GM19467 (cell line): ENCODE measurements around the gene MAGI1.
"Not testable (repeated sequence)": the region's sequence is repeated elsewhere in the genome, so short reads cannot be mapped to it uniquely, and the experiment has no call there.

ENCODE experiments used
- ATAC-seq: cut with Tn5 transposase; IDR thresholded peaks from one replicate; pipeline ENCODE4 v1.9.1; 2021; ENCODE audit warnings: mild to moderate bottlenecking, moderate library complexity; ENCODE audit not compliant: unreplicated experiment

Gene MAGI1

DNA sequence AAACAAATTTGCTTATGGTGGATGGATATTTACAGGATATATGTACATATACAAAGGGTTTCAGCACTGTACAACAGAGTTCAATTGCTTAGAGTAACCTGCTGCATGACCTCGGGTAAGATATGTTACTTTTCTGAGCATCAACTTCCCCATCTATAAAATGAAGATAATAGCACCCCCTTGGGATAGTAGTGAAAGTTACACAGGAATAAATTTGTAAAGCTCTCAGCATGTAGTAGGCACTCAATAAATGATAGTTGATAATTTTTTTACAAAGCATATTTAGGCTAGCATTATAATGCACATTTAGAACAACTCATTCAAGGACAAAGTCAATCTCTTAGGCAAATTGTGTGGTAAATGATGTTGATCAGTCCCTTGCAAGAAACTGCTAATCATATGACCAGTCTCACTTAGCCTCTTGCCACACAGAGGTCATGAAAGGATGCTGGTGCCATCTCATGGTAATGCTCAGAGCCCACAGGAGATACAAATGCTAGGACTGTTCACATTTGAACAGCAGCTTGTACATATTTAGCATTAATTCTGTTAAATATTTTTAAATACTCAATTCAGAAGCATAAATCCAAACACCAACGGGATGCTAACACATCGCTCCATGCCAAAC lies 123.9 kb downstream of the MAGI1 start:
- no peak for ATAC-seq

DNA sequence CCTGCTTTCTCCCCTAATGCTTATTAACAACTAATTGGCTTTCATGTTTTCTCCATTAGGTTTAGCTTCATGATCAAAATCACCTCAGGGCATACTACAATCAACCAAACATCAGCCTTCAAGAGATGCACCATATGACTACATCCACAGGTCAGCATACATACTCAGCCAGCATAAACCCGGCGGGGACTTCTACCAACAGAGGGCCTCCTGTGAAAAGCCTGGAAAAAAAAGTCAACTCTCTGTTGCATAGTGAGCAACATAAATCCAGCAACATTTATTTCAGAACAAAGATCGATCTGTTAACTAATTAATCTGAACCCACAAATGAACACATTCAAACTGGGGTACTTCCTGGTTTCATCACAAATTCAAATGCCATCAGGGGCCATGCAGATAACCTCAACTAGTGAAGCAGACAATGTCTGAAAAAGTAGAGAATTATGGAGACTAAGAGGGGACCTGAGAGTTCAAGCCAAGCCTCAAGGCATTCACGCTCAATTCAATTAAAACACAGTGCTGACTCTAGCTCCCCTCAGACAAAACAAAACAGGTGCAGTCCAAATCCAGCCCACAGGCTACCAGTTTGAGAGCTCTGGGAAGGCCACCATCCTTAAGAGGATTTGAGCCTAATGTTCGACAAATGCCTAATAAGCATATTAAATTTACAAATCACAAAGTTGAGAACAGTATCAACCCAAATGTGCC lies 124.5 kb downstream of the MAGI1 start:
- ATAC-seq = no peak

DNA sequence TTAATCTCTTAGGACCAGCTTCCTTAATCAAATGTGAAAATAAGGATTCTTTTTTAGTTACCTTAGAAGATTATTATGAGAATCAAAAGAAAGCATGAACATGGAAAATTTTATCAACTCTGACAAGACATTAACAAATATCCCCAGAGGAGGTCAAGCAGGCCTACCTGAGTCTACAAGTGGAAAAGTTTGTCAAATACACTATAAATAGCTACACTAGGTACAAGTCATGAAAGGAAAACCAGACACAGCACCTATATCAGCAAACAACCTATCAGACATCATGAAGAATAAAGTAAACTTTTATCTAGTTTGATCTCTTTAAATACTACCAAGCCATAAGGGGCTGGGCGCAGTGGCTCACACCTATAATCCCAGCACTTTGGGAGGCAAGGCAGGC lies 126.1 kb downstream of the MAGI1 start:
- no peak for ATAC-seq

DNA sequence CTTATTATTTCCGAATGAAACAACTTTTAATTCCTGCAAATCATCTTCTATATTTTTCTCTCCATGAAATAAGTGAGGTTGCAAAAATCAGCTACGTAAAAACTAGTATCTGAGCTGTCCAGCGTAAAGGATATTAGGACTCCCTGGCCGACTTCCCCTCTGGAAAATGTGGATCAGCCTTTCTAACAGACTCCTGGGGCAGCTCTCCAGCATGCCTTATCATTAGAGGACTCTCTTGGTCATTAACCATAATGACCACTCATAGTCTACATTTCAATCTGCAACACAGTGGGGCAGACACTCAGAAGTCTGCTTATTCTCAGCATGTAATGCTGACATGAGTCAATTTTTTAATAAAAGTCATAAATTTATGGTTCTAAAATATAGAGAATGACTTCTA lies 130.1 kb downstream of the MAGI1 start:
- no peak for ATAC-seq

DNA sequence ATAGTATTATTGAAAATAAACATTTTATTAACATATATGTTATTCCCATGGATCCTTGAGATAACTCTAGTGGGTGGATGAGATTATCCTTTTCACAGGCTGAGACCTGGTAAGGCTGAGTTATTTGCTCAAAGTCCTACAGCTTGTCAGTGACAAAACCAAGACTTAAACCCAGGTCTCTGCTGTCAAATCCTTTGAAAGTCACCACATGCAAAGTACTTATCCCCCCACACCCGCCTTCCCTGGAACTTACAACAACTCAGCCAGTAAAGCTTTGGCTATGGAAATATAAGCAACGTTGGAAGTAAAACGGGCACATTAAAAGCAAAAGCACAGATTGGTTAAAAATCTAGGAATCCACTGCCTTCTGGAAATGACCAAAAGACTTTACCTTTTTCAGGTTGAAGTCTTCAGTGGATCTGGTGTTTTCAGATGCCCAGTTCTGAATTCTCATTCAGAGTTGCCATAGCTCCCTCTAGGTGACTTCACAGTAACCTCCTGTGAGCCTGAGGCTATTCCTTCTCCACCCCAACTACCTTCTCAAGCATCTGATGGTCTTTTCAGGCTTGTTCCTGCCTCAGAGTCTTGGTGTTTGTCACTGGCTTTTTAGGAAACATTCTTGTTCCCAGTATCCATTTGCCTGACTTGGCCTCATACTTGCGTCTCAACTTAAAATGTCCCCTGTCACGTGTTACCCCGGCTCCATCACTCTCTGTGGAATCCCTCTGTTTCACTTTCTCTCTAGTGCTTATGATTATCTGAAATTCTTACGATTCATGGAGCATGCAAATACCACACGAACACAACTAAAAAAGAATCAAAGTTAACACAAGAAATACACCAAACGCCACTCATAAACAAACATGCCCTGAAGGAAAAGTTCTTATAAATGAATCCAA lies 131.2 kb downstream of the MAGI1 start:
- no peak for ATAC-seq

DNA sequence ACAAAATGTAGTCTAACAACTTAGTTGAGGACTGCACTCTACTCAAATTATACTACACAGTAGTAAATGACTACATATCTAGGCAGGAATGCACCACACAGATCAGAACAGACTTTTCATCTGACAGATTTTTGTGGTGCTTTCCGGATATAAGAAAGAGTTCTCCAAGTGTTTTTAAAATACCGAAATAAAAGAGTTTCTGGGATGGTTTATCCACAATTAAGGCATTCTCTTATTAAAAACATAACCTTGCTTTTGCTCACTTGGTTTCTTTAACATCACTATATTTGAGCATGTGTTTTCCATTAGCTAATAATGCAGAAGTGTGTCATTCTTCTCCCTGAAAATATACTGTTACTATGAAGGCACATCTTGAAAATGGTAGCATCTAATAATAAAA lies 132.9 kb downstream of the MAGI1 start:
- no peak for ATAC-seq

DNA sequence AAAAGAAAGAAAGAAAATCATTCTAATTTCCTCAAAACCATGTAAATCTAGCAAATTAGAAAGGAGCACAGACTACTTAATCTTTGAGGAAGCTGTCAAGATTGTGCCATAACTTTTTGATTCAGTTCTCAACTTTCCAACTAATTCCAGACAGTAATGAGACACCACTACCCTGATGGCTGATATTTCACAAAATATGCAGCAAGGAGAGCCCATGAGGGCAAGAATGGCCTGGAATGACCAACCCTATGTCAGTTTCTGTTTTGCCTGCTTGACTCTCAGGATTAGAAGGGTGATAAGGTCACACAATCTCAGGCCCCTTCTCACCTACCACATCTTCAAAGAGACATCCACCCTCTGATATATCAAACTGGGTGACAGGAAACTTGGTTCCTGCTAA lies 134.7 kb downstream of the MAGI1 start:
- no peak for ATAC-seq

DNA sequence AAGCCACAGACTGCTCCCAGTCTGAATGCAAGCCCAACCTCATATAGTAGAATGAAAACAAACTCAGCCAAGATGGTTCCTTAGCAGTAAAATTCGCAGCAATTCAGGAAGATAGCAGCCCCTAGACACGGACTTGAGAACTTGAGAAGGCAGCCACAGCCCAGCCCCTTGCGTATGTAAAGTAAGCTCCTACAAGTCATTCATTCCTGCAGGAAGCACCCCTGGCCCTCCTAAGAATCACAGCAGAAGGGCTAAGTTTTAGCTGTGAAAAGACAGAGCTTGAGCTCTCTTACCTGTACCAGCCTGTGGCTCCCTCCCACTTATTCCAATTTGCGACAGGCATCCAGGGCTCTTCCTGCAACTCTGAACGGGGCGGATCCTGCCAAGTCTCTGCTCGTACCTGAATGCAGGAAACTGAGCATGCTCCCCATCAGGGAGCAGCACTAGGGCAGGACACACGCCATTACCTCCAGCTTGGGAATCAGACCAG lies 136.4 kb downstream of the MAGI1 start:
- no peak for ATAC-seq

DNA sequence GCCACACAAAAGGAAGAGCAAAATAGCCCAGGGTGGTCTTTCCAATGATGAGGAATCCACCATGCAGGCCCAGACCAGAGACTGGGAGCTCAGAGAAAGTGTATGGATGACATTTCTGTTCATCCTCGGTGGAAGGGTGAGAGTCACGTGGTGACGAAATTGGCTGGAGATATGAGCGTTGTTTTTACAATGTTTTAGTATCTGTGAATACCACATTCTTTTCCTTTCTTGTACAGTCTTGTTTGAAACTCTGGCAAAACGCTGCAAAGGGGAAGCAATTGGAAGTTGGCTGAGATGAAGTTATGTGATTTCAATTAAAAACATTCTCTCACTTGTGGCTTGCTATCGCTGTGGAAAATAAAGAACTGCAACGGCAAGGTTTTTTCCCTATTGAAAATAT lies 137.5 kb downstream of the MAGI1 start:
- no peak for ATAC-seq

DNA sequence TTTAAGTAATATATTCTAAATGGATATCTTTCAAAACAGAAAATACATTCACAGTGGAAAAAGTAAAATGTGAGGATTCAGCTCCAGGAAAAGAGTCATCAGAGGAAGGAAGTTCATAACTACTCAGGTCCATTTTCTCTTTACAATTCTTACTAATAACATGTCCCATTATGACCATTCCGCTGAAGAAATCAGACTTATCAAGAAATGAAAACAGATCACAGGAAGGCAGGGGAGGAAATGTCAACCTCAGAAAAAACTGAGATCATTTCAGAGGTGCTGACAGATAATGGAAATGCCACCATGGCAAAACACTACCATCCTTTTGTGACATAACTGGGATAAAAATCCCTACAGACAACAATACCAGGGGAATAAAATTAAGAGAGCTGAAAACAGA lies 139.5 kb downstream of the MAGI1 start:
- no peak for ATAC-seq

DNA sequence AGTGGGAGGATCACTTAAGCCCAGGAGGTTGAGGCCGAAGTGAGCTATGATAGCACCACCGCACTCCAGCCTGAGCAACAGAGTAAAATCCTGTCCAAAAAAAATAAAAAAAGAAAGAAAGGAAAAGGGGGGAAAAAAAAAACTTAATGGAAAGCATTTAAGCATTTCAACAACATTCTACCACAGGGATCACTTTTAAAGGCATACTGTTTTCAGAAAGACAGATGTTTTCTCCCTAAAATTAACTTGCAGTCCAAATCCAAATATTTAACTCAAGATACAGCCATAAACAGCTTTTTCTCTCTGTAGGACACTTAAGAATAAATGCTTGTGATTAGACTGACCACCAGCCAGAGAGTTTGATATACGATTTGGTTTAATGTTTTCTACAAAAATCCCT lies 141.0 kb downstream of the MAGI1 start:
- no peak for ATAC-seq

DNA sequence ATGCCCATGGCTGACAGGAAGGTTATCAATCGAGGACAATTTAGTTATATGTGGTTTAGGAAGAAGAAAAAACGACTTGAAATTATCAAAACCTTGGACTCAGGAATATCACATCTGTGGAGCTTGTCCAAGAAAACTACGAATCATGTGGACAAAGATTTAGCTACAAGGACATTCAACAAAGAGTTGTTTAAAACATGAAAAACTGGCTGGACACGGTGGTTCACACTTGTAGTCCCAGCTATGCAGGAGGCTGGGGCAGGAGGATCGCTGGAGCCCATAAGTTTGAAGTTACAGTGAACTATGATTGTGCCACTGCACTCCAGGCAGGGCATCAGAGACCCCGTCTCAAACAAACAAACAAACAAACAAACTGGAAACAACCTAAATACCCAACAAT lies 142.4 kb downstream of the MAGI1 start:
- ATAC-seq = no peak

DNA sequence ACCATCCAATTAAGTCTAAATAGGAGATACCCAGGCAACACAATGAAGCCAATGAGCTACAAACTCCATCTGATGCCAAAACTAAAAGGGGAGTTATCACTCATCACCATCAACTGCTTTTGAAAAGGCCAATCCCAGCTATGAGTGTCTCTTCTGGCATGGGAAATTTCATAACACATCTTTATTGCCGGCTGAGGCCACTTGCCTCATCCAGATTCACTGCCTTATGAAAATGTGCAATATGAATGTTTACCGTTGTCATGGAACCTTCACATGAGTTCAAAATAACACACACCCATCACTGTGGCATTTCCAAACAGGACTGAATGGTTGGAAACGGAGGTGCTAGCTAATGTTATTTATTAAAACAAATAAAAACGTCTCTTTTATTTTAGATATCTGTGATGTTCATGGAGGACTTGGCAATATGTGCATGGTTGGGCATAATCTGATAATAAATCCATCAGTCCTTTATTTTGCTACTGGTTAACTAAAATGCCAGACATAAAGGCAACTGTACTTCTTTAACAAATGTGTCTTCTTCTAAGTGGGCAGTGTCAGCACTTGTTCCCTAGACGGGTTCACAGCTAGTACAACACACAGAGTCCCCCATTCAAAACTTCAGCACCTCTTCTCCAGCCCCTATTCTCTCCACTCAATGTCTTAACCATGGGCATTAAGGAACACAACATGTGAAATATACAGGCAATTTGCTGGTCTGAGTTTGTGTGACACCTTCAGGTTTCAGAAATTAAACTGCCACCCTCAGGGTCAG lies 143.9 kb downstream of the MAGI1 start:
- no peak for ATAC-seq

DNA sequence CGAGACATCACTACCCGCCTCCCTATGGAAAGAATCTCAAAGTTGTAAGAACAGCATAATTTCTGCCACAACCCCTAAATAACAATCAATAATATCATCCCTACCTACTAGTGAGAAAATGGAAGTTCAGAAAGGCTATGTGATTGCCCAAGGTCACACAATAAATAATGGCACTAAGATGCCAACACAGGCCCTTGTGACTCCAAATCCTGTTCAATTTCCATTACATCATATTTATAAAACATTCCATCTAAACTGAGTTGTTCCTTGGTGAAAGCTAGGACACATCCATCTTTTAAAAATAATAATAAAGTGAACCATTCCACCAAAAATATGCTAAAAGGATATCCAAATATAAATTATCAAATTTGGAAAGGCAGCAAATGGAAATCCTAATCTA lies 144.6 kb downstream of the MAGI1 start:
- ATAC-seq = no peak

DNA sequence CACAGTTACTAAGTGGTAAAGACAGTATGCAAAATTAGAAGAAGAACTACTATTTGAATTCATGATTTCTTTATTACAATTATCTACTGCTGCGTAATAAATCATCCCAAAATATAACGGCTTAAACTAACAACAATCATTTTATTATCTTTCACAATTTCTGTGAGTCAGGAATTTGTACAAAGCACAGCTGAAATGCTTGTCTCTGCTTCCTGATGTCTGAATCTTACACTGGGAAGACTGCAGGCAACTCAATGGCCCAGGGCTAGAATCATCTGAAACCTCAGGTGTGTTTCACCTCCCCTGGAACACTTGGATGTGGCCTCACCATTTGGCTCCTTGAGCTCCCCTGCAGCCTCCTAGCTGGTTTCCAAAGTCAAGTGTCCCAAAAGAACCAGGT lies 145.1 kb downstream of the MAGI1 start:
- ATAC-seq = no peak

DNA sequence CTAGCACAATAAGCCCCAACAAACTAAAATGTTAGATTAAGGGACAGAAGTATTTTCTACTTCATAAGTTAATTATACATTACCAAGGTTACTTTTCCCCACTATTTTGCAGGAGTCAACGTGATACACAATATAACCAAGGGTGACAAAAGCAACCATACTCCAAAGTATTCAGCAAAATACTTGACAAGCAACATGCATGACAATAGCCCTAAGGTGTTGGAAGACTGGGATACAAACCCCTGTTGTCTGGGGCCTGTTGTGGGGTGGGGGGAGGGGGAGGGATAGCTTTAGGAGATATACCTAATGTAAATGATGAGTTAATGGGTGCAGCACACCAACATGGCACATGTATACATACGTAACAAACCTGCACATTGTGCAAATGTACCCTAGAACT lies 147.2 kb downstream of the MAGI1 start:
- not testable (repeated sequence) for ATAC-seq

DNA sequence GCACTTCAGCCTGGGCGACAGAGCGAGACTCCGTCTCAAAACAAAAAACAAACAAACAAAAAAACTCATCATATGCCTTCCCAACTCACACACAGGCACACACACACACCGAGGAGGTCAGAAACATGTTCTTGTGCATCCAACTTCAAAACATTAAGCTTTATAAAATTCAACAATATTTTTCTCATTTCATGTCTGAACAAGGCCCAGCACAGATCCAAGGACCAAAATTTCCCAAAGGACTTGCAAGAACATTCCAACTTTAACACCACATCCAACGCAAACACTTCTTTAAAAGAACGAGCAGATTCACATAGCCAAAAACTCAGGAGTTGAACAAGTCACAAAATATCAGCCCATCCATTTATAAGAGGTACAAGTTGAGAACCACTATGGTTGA lies 148.4 kb downstream of the MAGI1 start:
- ATAC-seq = no peak

DNA sequence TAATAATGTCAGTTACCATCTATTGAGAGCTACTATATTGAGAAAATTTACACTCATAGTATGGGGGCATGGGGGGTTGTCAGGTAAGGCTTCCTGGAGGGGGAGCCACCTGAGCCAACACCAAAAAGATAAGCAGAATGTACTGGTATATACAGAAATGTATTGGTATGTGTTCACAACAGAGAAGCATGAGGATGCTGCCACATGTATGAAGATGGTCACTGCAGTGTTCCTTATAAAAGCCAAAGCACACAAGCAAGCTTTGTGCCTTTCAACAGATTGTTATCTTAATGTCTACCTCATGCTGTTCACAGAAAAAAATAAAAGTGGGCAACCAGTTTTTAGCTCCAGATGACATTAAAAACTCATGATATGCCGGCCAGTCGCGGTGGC lies 149.0 kb downstream of the MAGI1 start:
- ATAC-seq = no peak

DNA sequence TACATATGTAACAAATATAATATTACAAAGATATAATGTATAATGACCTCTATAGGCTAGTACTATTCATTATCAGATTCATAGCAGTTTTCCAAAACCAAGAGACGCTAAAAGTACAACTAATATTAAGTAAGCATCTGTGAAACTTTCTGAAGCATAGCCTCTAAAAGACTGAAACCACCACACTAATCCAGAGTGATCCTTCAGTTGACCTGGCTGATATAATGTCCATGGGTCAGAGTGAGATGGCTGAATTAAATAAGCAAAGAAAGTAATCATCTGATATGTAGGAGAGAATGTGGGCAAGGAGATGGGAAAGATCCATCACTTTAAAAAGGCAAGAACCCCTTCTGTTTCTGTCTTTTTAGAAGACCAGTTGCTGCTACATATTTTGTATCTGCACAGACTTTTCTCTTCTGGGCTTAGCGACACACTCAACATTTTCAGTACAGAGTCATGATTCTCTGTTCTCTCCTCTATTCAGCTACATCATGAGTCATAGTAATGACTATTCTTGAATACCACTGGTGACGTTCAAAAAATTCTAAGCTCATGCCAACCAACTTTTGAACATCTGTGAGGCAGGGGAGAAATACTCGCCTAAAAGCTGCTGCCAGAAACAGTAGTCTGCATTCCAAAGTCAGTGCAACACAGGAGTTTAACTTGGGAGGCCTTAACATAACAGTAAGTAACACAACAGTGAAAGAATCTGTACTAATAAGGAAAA lies 149.6 kb downstream of the MAGI1 start:
- no peak for ATAC-seq

DNA sequence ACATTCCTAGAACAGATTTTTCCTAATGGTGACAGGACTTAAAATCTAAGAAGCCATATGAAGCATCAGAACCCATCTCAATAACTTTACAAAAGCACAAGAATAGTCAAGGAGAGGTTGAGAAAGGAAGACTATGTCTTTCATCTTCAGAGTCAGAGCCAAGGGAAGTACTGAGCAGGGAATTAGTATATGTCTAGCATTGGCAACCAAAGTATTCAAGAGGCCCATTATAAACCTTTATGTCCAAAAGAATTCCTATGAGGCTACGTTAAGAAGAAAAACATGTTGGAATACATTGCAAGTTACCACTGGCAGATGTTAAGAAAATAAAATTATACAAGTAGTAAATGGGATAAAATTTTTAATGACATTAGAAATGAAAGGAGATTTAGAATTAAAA lies 150.5 kb downstream of the MAGI1 start:
- no peak for ATAC-seq
